Measurements from ENCODE around the gene HAGHL. TPM values are rescaled to one million over a fixed set of nuclear protein-coding genes. Genes with fewer than 3 reads are reported as not detected.
A peak's percentile ranks its signal among the peaks of the same experiment; 100 is the strongest.

HAGHL gene
- total and polyA plus RNA-seq, 2 donors from 2014 or later = 7.5 to 18.0 TPM

DNA sequence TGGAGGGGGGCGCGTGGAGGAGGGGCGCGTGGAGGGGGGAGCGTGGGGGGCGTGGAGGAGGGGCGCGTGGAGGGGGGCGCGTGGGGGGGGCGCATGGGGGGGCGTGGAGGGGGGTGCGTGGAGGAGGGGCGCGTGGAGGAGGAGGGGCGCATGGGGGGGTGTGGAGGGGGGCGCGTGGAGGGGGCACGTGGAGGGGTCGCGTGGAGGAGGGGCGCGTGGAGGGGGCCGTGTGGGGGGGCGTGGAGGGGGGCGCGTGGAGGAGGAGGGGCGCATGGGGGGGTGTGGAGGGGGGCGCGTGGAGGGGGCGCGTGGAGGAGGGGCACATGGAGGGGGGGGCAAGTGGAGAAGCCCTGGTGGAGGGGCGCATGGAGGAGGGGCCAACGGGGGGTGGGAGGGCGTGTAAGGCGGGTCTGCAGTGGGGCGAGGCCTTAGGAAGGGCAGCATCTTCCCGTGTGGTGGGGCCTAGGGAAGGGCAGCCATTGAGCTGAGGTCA is 40.9 kb downstream of the HAGHL start:
- no peaks in the 10 kb centered on the region for H3K9me3 ChIP-seq (ENCODE audit: control insufficient read depth in 2 of 3, insufficient read depth in 1 of 3, low read length in 3 of 3)
- DNase-seq = no peak
- TF ChIP-seq CTCF (IDR thresholded peaks at IDR 0.05; ENCODE audit: borderline replicate concordance, extremely low read depth, insufficient read depth) = no peak
- no peak overlapping the region for H3K4me3 ChIP-seq (ENCODE audit: low read length in 3 of 3)
- FAIRE-seq = no peak
- H3K9ac ChIP-seq (ENCODE audit: low read length in 3 of 3) = no peak overlapping the region
- no peak overlapping the region for H3K27ac ChIP-seq (ENCODE audit: low read depth in 2 of 2, low read length in 2 of 2)
- intact Hi-C loops (cut with DNase I) = no loop called here
- no peaks in the 10 kb centered on the region for H3K4me1 ChIP-seq (ENCODE audit: control insufficient read depth in 2 of 3, insufficient read depth in 2 of 3, low read depth in 1 of 3, low read length in 3 of 3)
- no peaks in the 10 kb centered on the region for H3K27me3 ChIP-seq (ENCODE audit: control insufficient read depth, insufficient read depth, low read length)
- H3K36me3 ChIP-seq (ENCODE audit: control insufficient read depth in 2 of 3, insufficient read depth in 3 of 3, low read length in 3 of 3) = no peaks in the 10 kb centered on the region

- intact Hi-C loops (cut with DNase I) = no loop called here
- no peak overlapping the region for H3K27ac ChIP-seq (ENCODE audit: low read depth in 2 of 2, low read length in 2 of 2)
- TF ChIP-seq CTCF (IDR thresholded peaks at IDR 0.05; ENCODE audit: borderline replicate concordance, extremely low read depth, insufficient read depth) = no peak
- DNase-seq (peak in 1 of 5 donors; percentile 58), FAIRE-seq (no peak)
- no peak overlapping the region for H3K9ac ChIP-seq (ENCODE audit: low read length in 3 of 3)
- no peak overlapping the region for H3K4me3 ChIP-seq (ENCODE audit: low read length in 3 of 3)
- H3K27me3 ChIP-seq (ENCODE audit: control insufficient read depth, insufficient read depth, low read length) = no peaks in the 10 kb centered on the region
- no peaks in the 10 kb centered on the region for H3K4me1 ChIP-seq (ENCODE audit: control insufficient read depth in 2 of 3, insufficient read depth in 2 of 3, low read depth in 1 of 3, low read length in 3 of 3)
- no peaks in the 10 kb centered on the region for H3K9me3 ChIP-seq (ENCODE audit: control insufficient read depth in 2 of 3, insufficient read depth in 1 of 3, low read length in 3 of 3)
- H3K36me3 ChIP-seq (ENCODE audit: control insufficient read depth in 2 of 3, insufficient read depth in 3 of 3, low read length in 3 of 3) = no peaks in the 10 kb centered on the region
Measured at GRCh38 chr16:768428-768827, 41.5 kb downstream of the HAGHL start.

- H3K9ac ChIP-seq (ENCODE audit: low read length in 3 of 3) = no peak overlapping the region
- intact Hi-C loops (cut with DNase I) = no loop called here
- FAIRE-seq = no peak
Measured at GRCh38 chr16:769184-769784, 42.4 kb downstream of the HAGHL start.

More at GRCh38 chr16:769184-769784, 42.4 kb downstream of the HAGHL start:
- no peak for TF ChIP-seq CTCF (IDR thresholded peaks at IDR 0.05; ENCODE audit: borderline replicate concordance, extremely low read depth, insufficient read depth)
- Histone ChIP-seq H3K4me3 (ENCODE audit: low read length in 3 of 3) (no peak overlapping the region), H3K9me3 (ENCODE audit: control insufficient read depth in 2 of 3, insufficient read depth in 1 of 3, low read length in 3 of 3) (no peaks in the 10 kb centered on the region), H3K27me3 (ENCODE audit: control insufficient read depth, insufficient read depth, low read length) (no peaks in the 10 kb centered on the region), H3K4me1 (ENCODE audit: control insufficient read depth in 2 of 3, insufficient read depth in 2 of 3, low read depth in 1 of 3, low read length in 3 of 3) (no peaks in the 10 kb centered on the region), H3K36me3 (ENCODE audit: control insufficient read depth in 2 of 3, insufficient read depth in 3 of 3, low read length in 3 of 3) (no peaks in the 10 kb centered on the region), H3K27ac (ENCODE audit: low read depth in 2 of 2, low read length in 2 of 2) (no peak overlapping the region)
- DNase-seq = peak in 2 of 5 donors; percentile 43 to 56
